GM19328 (cell line): ENCODE measurements around the gene TDRD12.
"Not testable (repeated sequence)": the region's sequence is repeated elsewhere in the genome, so short reads cannot be mapped to it uniquely, and the experiment has no call there.

Experiments used
- ATAC-seq: cut with Tn5 transposase; IDR thresholded peaks from one replicate; pipeline ENCODE4 v1.9.1; 2021; ENCODE audit warnings: mild to moderate bottlenecking, moderate library complexity; ENCODE audit not compliant: unreplicated experiment

TDRD12 gene

GRCh38 chr19:32693151-32694108, 26.1 kb upstream of the TDRD12 start:
- not testable (repeated sequence) for ATAC-seq

DNA sequence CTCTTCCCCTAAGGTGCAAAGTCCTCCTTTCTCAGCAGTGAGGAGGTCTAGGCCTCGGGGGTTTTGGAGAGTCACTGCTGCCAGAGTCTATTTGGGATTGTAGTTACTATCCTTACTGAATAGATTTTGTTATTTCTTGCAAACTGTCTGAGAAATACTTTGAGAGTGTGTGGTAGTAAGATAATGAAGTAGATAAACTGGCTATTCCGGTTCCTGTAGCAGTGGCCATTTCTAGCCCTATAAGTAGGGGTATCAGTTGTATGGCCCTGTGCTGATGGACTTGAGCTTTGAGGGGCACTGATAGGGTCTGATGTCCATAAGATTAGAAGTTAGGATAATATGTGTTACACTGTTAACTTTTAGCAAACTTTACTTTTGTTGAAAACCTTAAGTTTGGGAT, 25.3 kb upstream of the TDRD12 start:
- ATAC-seq = not testable (repeated sequence)

DNA sequence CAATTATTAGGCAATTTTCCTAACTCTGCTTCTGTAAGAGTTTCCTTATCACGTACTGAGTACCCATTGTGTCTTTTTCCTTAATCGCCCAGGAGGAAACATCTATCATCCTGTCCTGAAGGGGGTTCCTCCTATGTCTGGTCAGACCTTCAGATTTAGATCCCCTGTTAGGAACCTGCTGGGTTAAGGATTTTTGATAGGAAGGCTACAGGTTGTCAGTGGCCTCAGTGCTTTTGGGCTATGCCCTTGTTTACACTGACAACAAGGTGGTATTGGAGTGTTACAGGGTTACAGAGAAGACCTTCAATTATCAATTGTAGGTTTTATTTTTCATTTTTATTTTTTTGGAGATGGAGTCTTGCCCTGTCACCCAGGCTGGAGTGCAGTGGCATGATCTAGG, 24.7 kb upstream of the TDRD12 start:
- ATAC-seq = not testable (repeated sequence)

GRCh38 chr19:32695506-32695905, 24.1 kb upstream of the TDRD12 start:
- ATAC-seq = not testable (repeated sequence)

GRCh38 chr19:32696771-32697170, 22.8 kb upstream of the TDRD12 start:
- not testable (repeated sequence) for ATAC-seq

GRCh38 chr19:32700129-32700528, 19.4 kb upstream of the TDRD12 start:
- not testable (repeated sequence) for ATAC-seq

- ATAC-seq = no peak
Measured at GRCh38 chr19:32702010-32702409, 17.6 kb upstream of the TDRD12 start.

DNA sequence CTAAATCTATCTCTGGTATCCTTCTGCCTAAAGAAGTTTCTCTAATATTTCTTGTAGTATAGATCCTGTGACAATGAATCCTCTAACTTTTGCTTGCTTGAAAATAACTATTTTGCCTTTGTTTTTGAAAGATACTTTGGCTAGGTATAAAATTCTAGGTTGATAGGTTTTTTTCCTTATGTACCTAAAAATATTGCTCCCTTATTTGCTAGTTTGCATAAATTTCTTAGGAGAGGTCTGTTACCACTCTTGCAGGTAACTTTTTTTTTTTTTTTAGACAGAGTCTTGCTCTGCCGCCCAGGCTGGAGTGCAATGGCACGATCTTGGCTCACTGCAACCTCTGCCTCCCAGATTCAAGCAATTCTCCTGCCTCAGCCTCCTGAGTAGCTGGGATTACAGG, 15.6 kb upstream of the TDRD12 start:
- not testable (repeated sequence) for ATAC-seq

DNA sequence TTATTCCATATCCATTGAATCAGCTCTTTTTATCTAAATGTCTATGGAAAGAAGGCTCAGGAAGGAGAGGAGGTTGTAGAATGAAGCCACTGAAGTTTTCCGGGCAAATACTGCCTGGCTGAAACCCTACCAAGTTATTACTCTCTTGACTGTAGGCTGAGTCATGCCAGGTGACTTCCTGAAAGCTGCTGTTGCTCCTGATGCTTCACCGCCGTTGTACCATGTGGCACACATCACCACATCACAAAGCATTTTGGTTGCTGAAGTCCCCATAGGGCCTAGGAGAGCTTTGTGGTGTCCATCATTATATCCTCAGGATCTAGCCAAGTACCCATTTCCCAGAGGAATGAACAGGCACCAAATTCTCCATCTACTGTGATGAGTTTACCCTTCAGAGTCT, 11.1 kb upstream of the TDRD12 start:
- ATAC-seq = no peak

GRCh38 chr19:32709032-32709431, 10.5 kb upstream of the TDRD12 start:
- ATAC-seq = no peak

DNA sequence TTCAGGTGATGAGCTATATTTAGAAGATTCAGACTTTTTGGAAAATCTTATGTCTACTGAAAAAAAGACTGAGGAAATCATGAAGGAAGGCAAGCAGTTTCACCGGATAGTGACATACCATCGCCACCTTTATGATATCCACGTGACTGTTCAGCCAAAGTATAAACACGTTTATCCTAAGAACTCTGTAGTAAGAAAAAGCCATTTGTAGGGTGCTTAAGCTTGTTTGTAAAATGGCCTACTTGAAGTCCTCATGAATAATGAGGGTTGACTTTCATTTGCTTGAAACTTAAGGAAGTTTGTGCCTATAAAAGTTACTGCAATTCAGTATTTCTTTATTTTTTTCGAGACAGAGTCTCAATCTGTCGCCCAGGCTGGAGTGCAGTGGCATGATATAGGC, 7.8 kb upstream of the TDRD12 start:
- no peak for ATAC-seq

- not testable (repeated sequence) for ATAC-seq
Measured at GRCh38 chr19:32716203-32716602, 3.4 kb upstream of the TDRD12 start.

DNA sequence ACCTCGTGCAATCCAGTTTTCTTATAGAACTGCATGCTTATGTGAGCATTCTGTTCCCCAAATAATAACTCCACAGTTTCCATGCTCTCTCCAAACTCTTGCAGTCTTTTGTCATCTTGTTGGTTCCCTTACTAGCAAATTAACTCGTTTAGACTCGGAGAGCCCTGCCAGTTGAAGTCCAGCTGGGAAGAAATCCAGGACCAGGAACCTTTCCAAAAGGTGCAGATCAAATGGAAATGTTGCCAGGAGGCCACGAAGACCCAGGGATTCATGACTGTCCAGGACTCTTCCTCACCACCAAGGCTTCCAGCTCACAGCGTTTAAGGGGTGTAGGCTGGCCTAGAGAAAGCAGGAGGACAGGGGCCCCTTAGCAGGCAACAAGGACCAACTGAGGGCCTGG, 2.1 kb upstream of the TDRD12 start:
- ATAC-seq = no peak

GRCh38 chr19:32718286-32718685, 1.3 kb upstream of the TDRD12 start:
- no peak for ATAC-seq

GRCh38 chr19:32720216-32720935, 809 bp downstream of the TDRD12 start:
- ATAC-seq = no peak

- ATAC-seq = no peak
Measured at GRCh38 chr19:32720936-32721250, 1.3 kb downstream of the TDRD12 start.

- no peak for ATAC-seq
Measured at GRCh38 chr19:32735936-32736335, 16.4 kb downstream of the TDRD12 start.

- no peak for ATAC-seq
Measured at GRCh38 chr19:32743021-32743420, 23.5 kb downstream of the TDRD12 start.

DNA sequence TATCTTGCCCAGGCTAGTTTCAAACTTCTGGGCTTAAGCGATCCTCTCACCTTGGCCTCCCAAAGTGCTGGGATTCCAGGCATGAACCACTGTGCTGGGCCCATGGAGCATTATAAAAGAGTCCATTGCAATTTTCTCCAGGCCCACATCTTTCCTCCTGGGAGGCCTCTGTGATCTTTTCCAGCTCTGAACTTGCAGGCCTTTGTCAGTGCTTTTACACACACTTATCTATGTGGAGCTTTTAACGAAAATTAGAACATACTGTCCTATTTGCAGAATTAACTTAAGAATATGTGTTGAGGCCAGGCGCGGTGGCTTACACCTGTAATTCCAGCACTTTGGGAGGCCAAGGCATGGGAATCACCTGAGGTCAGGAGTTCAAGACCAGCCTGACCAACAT, 23.9 kb downstream of the TDRD12 start:
- no peak for ATAC-seq

DNA sequence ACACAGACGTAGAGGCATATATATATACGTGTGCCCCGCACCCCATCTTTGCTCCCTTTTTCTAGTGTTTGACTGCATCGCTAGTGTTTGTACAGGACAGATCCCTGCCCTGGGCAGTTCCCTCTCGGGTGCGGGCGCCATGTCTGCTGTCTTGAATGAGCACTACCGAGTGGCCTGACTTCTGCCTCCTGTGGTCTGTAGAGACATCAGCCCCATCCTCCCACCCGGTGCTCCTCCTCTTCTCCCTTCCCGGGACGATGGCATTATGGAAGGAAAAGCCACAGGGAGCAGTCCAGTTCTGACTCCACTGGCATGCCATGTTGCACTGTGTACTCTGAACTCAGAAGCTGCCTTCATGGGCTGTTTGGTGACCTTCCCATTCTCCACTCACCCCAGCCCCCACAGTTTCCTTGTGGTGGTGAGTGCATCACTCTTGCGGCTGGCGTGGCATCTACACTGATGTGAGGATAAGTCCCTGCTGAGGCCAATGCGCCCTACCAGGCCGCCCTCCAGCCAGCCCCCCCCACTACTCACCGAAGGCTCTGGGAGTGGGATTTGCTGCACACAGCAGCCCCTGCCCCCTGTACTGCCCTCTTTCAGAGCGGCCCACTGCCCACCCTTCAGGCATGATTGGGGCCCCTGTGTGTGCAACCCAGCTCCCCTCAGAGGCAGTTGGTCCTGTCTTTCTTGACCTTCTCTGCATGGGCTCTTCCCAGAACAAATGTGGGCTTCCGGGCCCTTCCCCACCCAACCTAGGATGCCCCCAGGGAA, 25.2 kb downstream of the TDRD12 start:
- ATAC-seq = no peak

- ATAC-seq = not testable (repeated sequence)
Measured at GRCh38 chr19:32745594-32746251, 26.2 kb downstream of the TDRD12 start.
